Body of pancreas (tissue), 4 donors: ENCODE measurements around the gene PRAMEF15. TPM values are rescaled to one million over a fixed set of nuclear protein-coding genes. Genes with fewer than 3 reads are reported as not detected.
"Not testable (repeated sequence)": the region's sequence is repeated elsewhere in the genome, so short reads cannot be mapped to it uniquely, and the experiment has no call there.

ENCODE experiments used
- ATAC-seq: fragments of 150-250 bp; one replicate; pipeline ENCODE4 v1.9.1; 2016
- DNase-seq, 4 donors: peaks; one replicate each; pipeline ENCODE4 v3.0.0-alpha.2; 2019
- H3K27ac ChIP-seq, 4 donors: fragments of 200-600 bp; sonication (generic); 1 replicate in 3 of 4; 2 replicates in 1 of 4; pipeline versions ENCODE4 v1.5.1 to v1.6.1; 2016 to 2019; ENCODE audit warnings: mild to moderate bottlenecking in 1 of 4, mixed read lengths in 1 of 4, moderate library complexity in 1 of 4
- H3K27me3 ChIP-seq, 2 donors: fragments of 200-600 bp; sonication (generic); one replicate each; pipeline ENCODE4 v1.6.0; 2016; ENCODE audit warnings: mild to moderate bottlenecking in 1 of 2
- H3K36me3 ChIP-seq, 2 donors: fragments of 200-600 bp; sonication (generic); replicated peaks in 1 of 2; 2 replicates each; pipeline ENCODE4 v1.5.1; 2016; ENCODE audit warnings: low read depth in 2 of 2; ENCODE audit not compliant: insufficient read depth in 1 of 2
- H3K4me1 ChIP-seq: fragments of 200-600 bp; sonication (generic); one replicate; pipeline ENCODE4 v1.6.0; 2016
- H3K4me3 ChIP-seq, 2 donors: fragments of 200-600 bp; sonication (generic); 1 replicate in 1 of 2; 2 replicates in 1 of 2; pipeline ENCODE4 v1.5.1; 2016 to 2019
- H3K9me3 ChIP-seq, 3 donors: fragments of 200-600 bp; sonication (generic); 1 replicate in 2 of 3; 2 replicates in 1 of 3; pipeline ENCODE4 v1.5.1; 2016
- WGBS, 2 donors: methylation state at CpG; one replicate each; pipeline ENCODE4 v1.1.5; 2017; 5-methylcytosine and 5-hydroxymethylcytosine counted together
- intact Hi-C: fragments of 100-400 bp; cut with DNase I; formaldehyde crosslinking; loops from one replicate; pipeline ENCODE4 v1.15.1; 2023
- total RNA-seq, 2 donors: library from RNA; depleted of rRNA; stranded (reverse); fragments of >200 nt; gene quantifications; one replicate each; pipeline ENCODE4 v1.1.0, GENCODE V29; 2016

Gene PRAMEF15
- total RNA-seq = not detected

DNA sequence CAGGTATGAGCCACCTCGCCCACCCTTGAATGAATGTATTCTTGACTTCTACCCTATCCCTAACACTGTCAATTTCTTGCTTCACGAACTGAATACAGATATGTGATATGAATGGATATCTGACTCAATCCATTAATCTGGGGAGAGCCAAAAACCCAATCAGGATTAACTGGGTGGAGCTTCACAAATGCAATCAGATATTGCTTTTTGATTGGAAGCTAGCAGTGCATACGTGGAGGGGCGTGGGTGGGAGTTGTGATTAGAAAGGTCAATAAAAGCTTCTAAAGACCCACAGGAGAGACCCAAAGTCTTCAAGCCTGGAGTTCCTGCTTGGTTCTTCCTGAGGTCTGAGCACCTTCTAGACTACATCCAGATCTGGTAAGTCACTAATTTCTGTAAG lies at the start of gene PRAMEF15:
Gene PRAMEF15 (plus strand): TSS at position 301 of the 400 bp plus-strand sequence. CDS start 2,827 bp downstream, outside the sequence.
- H3K9me3 ChIP-seq, DNase-seq, intact Hi-C loops, H3K4me3 ChIP-seq, H3K4me1 ChIP-seq, H3K27me3 ChIP-seq, H3K36me3 ChIP-seq, H3K27ac ChIP-seq, ATAC-seq: not testable (repeated sequence)
- 22 to 78% methylated on average over 2 to 4 of the region's 4 CpGs for whole genome bisulfite sequencing, 2 donors

DNA sequence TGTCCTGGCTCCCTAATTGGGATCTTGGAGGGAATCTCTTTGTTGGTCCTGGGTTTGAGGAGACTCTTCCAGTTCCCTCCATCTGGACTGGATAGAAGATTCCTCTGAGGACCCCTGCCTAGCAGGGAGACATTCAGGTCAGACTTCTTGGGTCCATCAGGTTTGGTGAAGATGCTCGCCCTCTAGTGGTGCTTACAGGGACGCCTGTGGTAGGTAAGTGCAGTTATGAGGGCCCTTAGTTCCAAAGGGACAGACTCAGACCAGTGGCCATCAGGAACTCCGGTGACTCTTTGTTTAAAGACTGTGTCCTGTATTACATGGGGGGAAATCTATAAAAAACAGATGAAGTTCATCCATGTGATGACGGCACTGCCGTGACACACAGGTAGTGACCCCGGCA lies 38.4 kb upstream of the PRAMEF15 start:
- H3K4me3 ChIP-seq, H3K4me1 ChIP-seq, H3K36me3 ChIP-seq, H3K9me3 ChIP-seq, DNase-seq, ATAC-seq, H3K27ac ChIP-seq, intact Hi-C loops, H3K27me3 ChIP-seq: not testable (repeated sequence)
- WGBS, 2 donors = 58 to 60% methylated on average over 1 to 6 of the region's 6 CpGs

DNA sequence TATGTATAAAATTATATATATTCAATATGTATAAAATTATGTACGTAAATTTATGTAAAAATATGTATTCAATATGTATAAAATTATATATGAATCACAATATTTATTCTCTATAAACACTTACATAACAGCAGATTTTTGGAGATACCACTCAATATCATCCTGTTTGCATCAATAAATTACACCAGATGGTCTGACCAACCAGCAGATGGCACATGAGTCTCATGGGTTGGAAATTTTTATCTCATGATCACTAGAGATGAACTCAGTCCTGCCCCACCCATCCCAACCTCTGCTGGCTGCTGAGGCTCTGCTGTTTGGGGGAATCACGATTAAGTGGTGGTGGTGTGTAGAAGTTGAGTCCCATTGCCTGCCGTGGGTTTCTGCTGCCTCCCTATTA lies 35.8 kb upstream of the PRAMEF15 start:
- ATAC-seq, H3K4me1 ChIP-seq, H3K4me3 ChIP-seq, DNase-seq, H3K27ac ChIP-seq, intact Hi-C loops, H3K9me3 ChIP-seq, H3K36me3 ChIP-seq, H3K27me3 ChIP-seq: not testable (repeated sequence)
- 47 to 76% methylated on average over 3 of the region's 3 CpGs for WGBS, 2 donors

DNA sequence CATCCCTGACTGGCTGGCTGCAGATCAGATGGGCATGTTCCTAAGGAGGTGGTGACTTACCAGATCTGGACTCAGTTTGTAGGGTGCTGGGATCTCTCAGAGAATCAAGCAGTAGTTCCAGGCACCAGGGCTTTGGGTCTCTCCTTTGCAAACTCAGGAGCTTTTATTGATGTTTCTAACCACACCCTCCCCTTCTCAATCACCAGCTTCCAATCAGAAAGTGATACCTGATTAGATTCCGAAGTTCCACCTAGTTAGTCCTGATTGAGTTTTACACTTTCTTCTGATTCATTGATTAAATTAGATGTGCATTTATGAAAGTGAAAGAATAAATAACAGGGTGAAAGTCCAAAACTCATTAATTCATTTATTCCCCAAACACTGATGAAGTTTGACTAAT lies 30.3 kb upstream of the PRAMEF15 start, which contains the start of gene PRAMEF8:
Gene PRAMEF8 (minus strand): TSS at position 101 of the 400 bp plus-strand sequence. CDS start 1,046 bp downstream, outside the sequence.
- WGBS, 2 donors = no CpG with 5 or more reads among the region's 1 CpG
- H3K36me3 ChIP-seq, H3K4me3 ChIP-seq, DNase-seq, intact Hi-C loops, ATAC-seq, H3K27me3 ChIP-seq, H3K27ac ChIP-seq, H3K9me3 ChIP-seq, H3K4me1 ChIP-seq: not testable (repeated sequence)

DNA sequence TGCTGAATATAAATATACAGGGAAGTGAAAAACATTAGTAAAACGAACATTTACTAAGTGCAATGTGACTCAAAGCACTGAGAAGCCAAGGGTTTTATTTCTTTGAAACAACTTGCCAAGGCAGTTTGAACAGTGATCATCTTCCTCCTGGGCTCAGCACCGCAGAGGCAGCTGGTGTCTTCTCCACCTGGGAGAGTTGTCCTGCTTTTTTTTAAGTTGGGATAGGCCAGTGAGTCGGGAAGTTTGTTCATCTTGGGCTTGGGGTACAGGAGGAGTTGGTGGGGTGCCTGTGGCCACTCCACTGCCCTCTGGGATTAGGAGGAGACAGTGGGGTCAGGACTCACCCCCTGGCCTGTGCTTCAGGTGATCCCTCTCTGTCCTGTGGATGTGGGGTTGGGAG lies 26.4 kb upstream of the PRAMEF15 start:
- intact Hi-C loops, H3K9me3 ChIP-seq, H3K36me3 ChIP-seq, H3K4me3 ChIP-seq, H3K27me3 ChIP-seq, H3K4me1 ChIP-seq, ATAC-seq, DNase-seq, H3K27ac ChIP-seq: not testable (repeated sequence)
- 43% methylated on average over 3 of the region's 3 CpGs; no CpG with 5 or more reads in 1 of the 2 donors for WGBS, 2 donors

DNA sequence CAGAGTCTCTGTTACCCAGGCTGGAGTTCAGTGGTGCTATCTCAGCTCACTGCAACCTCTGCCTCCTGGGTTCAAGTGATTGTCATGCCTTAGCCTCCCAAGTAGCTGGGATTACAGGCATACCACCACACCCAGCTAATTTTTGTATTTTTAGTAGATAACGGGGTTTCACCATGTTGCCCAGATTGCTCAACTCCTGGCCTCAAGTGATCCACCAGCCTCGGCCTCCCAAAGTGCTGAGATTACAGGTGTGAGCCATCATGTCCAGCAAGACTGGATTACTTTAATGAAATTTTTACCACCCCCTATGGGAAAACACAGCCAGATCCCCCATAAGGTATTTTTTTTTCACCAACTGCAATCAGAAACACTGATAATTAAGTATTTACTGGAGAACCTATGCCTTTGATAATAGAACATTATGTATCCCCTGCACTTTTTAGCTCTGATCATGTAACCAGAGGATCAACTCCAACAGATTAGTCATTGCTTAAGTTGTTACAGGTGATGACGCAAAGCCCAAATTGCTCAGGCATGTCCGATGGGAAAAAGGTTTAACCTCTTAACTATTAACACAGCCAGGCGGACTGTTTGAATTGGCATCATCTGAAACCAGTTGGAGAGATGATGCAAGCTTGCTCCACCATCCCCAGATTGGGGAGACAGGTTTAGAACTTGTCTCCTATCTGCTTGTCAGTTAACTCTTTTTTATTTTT lies 18.0 kb upstream of the PRAMEF15 start:
- ATAC-seq, DNase-seq, H3K36me3 ChIP-seq, H3K4me3 ChIP-seq, H3K4me1 ChIP-seq, H3K27ac ChIP-seq, H3K27me3 ChIP-seq, H3K9me3 ChIP-seq, intact Hi-C loops: not testable (repeated sequence)
- 80 to 81% methylated on average over 1 to 2 of the region's 5 CpGs for WGBS, 2 donors

DNA sequence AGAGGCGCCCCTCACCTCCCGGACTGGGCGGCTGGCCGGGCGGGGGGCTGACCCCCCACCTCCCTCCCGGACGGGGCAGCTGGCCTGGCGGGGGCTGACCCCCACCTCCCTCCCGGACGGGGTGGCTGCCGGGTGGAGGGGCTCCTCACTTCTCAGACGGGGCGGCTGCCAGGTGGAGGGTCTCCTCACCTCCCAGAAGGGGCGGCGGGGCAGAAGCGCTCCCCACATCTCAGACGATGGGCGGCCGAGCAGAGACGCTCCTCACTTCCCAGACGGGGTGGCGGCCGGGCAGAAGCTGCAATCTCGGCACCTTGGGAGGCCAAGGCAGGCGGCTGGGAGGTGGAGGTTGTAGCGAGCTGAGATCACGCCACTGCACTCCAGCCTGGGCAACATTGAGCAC lies 16.7 kb upstream of the PRAMEF15 start:
- WGBS, 2 donors = 60% methylated on average over 1 of the region's 27 CpGs; no CpG with 5 or more reads in 1 of the 2 donors
- H3K27me3 ChIP-seq, DNase-seq, H3K27ac ChIP-seq, H3K9me3 ChIP-seq, intact Hi-C loops, ATAC-seq, H3K4me3 ChIP-seq, H3K4me1 ChIP-seq, H3K36me3 ChIP-seq: not testable (repeated sequence)

DNA sequence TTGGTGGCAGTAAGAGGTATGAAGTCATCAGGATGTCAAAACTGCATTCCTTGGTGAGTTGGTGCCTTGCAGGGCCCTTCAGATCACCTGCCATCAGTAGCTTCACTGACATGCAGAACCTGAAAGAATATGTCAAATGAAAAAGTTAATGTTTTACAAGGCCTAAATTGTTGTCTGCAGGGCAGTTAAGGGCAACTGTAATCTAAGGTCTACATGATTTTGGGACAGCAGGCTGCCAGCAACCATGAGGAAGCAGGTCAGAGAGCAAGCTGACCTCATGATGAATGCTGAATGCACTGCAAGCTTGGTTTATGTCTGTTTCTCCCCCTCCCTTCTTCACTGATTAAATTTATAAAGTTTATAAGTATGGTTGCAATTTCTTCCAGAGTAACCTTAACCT lies 13.2 kb upstream of the PRAMEF15 start:
- ATAC-seq, H3K4me3 ChIP-seq, H3K27ac ChIP-seq, H3K36me3 ChIP-seq, intact Hi-C loops, H3K9me3 ChIP-seq, H3K27me3 ChIP-seq, DNase-seq, H3K4me1 ChIP-seq: not testable (repeated sequence)

DNA sequence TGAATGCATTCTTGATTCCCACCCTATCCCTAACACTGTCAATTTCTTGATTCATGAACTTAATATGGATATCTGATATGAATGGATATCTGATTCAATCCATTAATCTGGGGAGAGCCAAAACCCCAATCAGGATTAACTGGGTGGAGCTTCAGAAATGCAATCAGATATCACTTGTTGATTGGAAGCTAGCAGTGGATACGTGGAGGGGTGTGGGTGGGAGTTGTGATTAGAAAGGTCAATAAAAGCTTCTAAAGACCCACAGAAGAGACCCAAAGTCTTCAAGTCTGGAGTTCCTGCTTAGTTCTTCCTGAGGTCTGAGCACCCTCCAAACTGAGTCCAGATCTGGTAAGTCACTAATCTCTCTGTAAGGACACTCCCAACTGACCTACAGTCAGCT lies 12.1 kb upstream of the PRAMEF15 start, which contains the start of gene PRAMEF33:
Gene PRAMEF33 (plus strand): TSS at position 301 of the 400 bp plus-strand sequence. CDS start 2,416 bp downstream, outside the sequence.
- ATAC-seq, intact Hi-C loops, H3K36me3 ChIP-seq, H3K27ac ChIP-seq, H3K4me1 ChIP-seq, H3K9me3 ChIP-seq, H3K27me3 ChIP-seq, H3K4me3 ChIP-seq, DNase-seq: not testable (repeated sequence)
- WGBS, 2 donors = no CpG with 5 or more reads among the region's 1 CpG

DNA sequence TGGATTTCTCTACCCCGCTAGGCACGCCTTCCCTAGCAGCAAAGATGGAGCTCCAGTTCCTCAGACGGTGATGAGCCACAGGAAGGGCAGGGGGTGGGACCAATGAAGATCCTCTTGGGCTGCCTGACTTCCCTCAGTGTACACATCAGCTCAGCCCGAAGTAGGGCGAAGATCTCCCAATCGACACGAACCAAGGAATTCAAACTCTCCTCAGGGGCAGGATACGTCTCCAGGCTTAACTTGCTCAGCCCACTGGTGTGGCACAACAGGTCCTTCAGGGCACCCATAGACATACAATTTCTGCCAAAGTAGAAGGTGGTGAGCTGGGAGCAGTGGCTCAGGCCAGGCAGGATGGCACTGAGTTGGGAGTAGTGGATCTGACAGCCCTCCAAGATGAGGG lies 27.1 kb downstream of the PRAMEF15 start:
- H3K27me3 ChIP-seq, H3K4me3 ChIP-seq, DNase-seq, intact Hi-C loops, H3K9me3 ChIP-seq, H3K36me3 ChIP-seq, H3K4me1 ChIP-seq, H3K27ac ChIP-seq, ATAC-seq: not testable (repeated sequence)
- 66 to 68% methylated on average over 4 to 8 of the region's 8 CpGs for WGBS, 2 donors

DNA sequence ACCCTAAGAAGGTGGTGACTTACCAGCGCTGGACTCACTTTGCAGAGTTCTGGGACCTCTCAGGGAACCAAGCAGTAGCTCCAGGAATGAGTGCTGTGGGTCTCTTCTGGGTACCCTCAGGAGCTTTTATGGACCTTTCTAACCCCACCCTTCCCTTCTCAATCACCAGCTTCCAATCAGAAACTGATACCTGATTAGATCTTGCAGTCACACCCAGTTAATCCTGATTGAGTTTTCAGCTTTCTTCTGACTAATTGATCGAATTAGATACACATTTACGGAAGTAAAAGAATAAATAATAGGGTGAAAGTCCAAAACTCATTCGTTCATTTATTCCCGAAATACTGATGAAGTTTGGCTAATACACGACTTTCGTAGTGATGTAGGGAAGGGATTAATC lies 31.7 kb downstream of the PRAMEF15 start, which contains the start of gene PRAMEF14:
Gene PRAMEF14 (minus strand): TSS at position 101 of the 400 bp plus-strand sequence. CDS start 1,820 bp downstream, outside the sequence.
- intact Hi-C loops, H3K4me1 ChIP-seq, H3K9me3 ChIP-seq, DNase-seq, H3K36me3 ChIP-seq, H3K27ac ChIP-seq, ATAC-seq, H3K4me3 ChIP-seq, H3K27me3 ChIP-seq: not testable (repeated sequence)
- WGBS, 2 donors = 43 to 67% methylated on average over 7 of the region's 7 CpGs

DNA sequence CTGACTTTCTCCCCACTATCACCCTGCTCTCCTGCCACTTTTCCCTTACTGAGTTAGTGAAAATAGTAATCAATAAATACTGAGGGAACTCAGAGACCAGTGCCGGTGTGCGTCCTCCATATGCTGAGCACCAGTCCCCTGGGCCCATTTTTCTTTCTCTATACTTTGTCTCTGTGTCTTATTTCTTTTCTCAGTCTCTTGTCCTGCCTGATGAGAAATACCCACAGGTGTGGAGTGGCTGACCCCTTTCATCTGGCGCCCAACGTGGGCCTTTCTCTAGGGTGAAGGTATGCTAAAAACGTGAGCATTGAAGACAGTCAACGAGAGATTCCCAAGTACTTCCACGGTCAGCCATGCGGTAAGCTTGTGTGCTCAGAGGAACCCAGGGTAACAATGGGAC lies 38.1 kb downstream of the PRAMEF15 start:
- H3K4me3 ChIP-seq, H3K9me3 ChIP-seq, H3K27me3 ChIP-seq, H3K27ac ChIP-seq, H3K36me3 ChIP-seq, DNase-seq, H3K4me1 ChIP-seq, ATAC-seq, intact Hi-C loops: not testable (repeated sequence)
- 78 to 89% methylated on average over 6 of the region's 8 CpGs for WGBS, 2 donors
